Uterus (tissue), 4 donors: ENCODE data around the gene TLR10. TPM values are rescaled to one million over a fixed set of nuclear protein-coding genes. Genes with fewer than 3 reads are reported as not detected.

Experiments
- DNase-seq, 2 donors: peaks; one replicate each; pipeline ENCODE4 v3.0.0-alpha.2; 2019 to 2020
- H3K27ac ChIP-seq, 2 donors: fragments of 200-600 bp; sonication (generic); 1 replicate in 1 of 2; 2 replicates in 1 of 2; pipeline ENCODE4 v1.5.1; 2016 to 2018
- H3K27me3 ChIP-seq, 2 donors: fragments of 200-600 bp; sonication (generic); one replicate each; pipeline ENCODE4 v1.5.1; 2018 to 2019; ENCODE audit warnings: control low read depth in 1 of 2
- H3K36me3 ChIP-seq, 2 donors: fragments of 200-600 bp; sonication (generic); one replicate each; pipeline ENCODE4 v1.5.1; 2019; ENCODE audit warnings: control low read depth in 1 of 2
- H3K4me1 ChIP-seq, 2 donors: fragments of 200-600 bp; sonication (generic); one replicate each; pipeline ENCODE4 v1.5.1; 2018 to 2019; ENCODE audit warnings: control low read depth in 1 of 2
- H3K4me3 ChIP-seq, 2 donors: fragments of 200-600 bp; sonication (generic); 1 replicate in 1 of 2; 2 replicates in 1 of 2; pipeline ENCODE4 v1.5.1; 2018 to 2019; ENCODE audit warnings: mild to moderate bottlenecking in 1 of 2
- H3K9me3 ChIP-seq, 2 donors: fragments of 200-600 bp; sonication (generic); one replicate each; pipeline ENCODE4 v1.5.1; 2019; ENCODE audit warnings: control low read depth in 1 of 2
- CTCF ChIP-seq, 4 experiments: fragments of 200-600 bp in 2 of 4; fragments of 450-650 bp in 2 of 4; sonication (generic) in 2 of 4; IDR thresholded peaks; one replicate each; pipeline ENCODE4 v1.5.1; 2016 to 2019; ENCODE audit warnings: antibody characterized with exemption in 4 of 4, mild to moderate bottlenecking in 2 of 4, moderate library complexity in 1 of 4
- POLR2A ChIP-seq, 2 donors: fragments of 450-650 bp; IDR thresholded peaks; one replicate each; pipeline ENCODE4 v1.6.1; 2016; ENCODE audit warnings: antibody characterized with exemption in 2 of 2, mild to moderate bottlenecking in 1 of 2, moderate library complexity in 1 of 2
- intact Hi-C: fragments of 100-400 bp; cut with DNase I; formaldehyde crosslinking; loops from one replicate; pipeline ENCODE4 v1.15.1; 2023; ENCODE audit warnings: low total_unique reads
- total RNA-seq, 4 donors: library from RNA; depleted of rRNA in 3 of 4; stranded (reverse); fragments of >200 nt in 3 of 4; gene quantifications; one replicate each; pipeline versions ENCODE4 v1.1.0 to v1.2.4, GENCODE V29; 2014 to 2023
- donor health status: DM: yes; HTN: yes; CAD: no.

TLR10 gene
- total RNA-seq, 4 donors from 2014 or later = 2.0 TPM; not detected in 3

GRCh38 chr4:38735870-38736269, 46.9 kb downstream of the TLR10 start:
- Histone ChIP-seq H3K27me3 (no peaks in the 10 kb centered on the region), H3K36me3 (no peaks in the 10 kb centered on the region), H3K4me1 (no peaks in the 10 kb centered on the region), H3K4me3 (no peak overlapping the region), H3K9me3 (no peaks in the 10 kb centered on the region), H3K27ac (no peak overlapping the region)
- no peak for DNase-seq
- intact Hi-C loops = no loop called here
- TF ChIP-seq CTCF (IDR thresholded peaks at IDR 0.05) = no peak
- TF ChIP-seq POLR2A (IDR thresholded peaks at IDR 0.05) = no peak

- Histone ChIP-seq H3K9me3 (no peaks in the 10 kb centered on the region), H3K36me3 (no peaks in the 10 kb centered on the region), H3K4me3 (no peak overlapping the region), H3K4me1 (no peaks in the 10 kb centered on the region), H3K27ac (no peak overlapping the region), H3K27me3 (no peaks in the 10 kb centered on the region)
- intact Hi-C loops = no loop called here
- DNase-seq = no peak
- TF ChIP-seq CTCF (IDR thresholded peaks at IDR 0.05) (no peak), POLR2A (IDR thresholded peaks at IDR 0.05) (no peak)
Observed at GRCh38 chr4:38734911-38735310, 47.9 kb downstream of the TLR10 start.

GRCh38 chr4:38734446-38734845, 48.3 kb downstream of the TLR10 start:
- Histone ChIP-seq H3K36me3 (no peaks in the 10 kb centered on the region), H3K4me3 (no peak overlapping the region), H3K27ac (no peak overlapping the region), H3K9me3 (no peaks in the 10 kb centered on the region), H3K27me3 (no peaks in the 10 kb centered on the region), H3K4me1 (no peaks in the 10 kb centered on the region)
- intact Hi-C loops = no loop called here
- no peak for DNase-seq
- no peak for TF ChIP-seq POLR2A (IDR thresholded peaks at IDR 0.05)
- no peak for TF ChIP-seq CTCF (IDR thresholded peaks at IDR 0.05)

GRCh38 chr4:38733663-38734062, 49.1 kb downstream of the TLR10 start:
- no peak overlapping the region for H3K27ac ChIP-seq
- no peaks in the 10 kb centered on the region for H3K36me3 ChIP-seq
- intact Hi-C loops = no loop called here
- no peaks in the 10 kb centered on the region for H3K9me3 ChIP-seq
- no peaks in the 10 kb centered on the region for H3K27me3 ChIP-seq
- H3K4me1 ChIP-seq = no peaks in the 10 kb centered on the region
- no peak for DNase-seq
- H3K4me3 ChIP-seq = no peak overlapping the region
- TF ChIP-seq POLR2A (IDR thresholded peaks at IDR 0.05) (no peak), CTCF (IDR thresholded peaks at IDR 0.05) (no peak)

GRCh38 chr4:38730830-38731646, 51.8 kb downstream of the TLR10 start:
- H3K4me1 ChIP-seq = no peaks in the 10 kb centered on the region
- no peak overlapping the region for H3K27ac ChIP-seq
- intact Hi-C loops = no loop called here
- no peaks in the 10 kb centered on the region for H3K36me3 ChIP-seq
- TF ChIP-seq POLR2A (IDR thresholded peaks at IDR 0.05) (peak in 1 of 2 donors; percentile 13), CTCF (IDR thresholded peaks at IDR 0.05) (peak; percentile 84 to 95 (median 87))
- peak; percentile 74 to 78 for DNase-seq
- H3K4me3 ChIP-seq = no peak overlapping the region
- no peaks in the 10 kb centered on the region for H3K9me3 ChIP-seq
- no peaks in the 10 kb centered on the region for H3K27me3 ChIP-seq
